ENCODE measurements around the gene ST3GAL4. TPM values are rescaled to one million over a fixed set of nuclear protein-coding genes. Genes with fewer than 3 reads are reported as not detected.

Gene ST3GAL4
- total and polyA plus RNA-seq, 2 of the 8 experiments (the other 6 are each of a cell fraction or from before 2014, with no cell fraction given) = 15.6 to 20.0 TPM

GRCh38 chr11:126339073-126339862 is 16.2 kb upstream of the ST3GAL4 start:
- H2BK120ac ChIP-seq (replicated peaks; ENCODE audit: low read depth, low read length) = no peak overlapping the region
- H3K79me1 ChIP-seq (ENCODE audit: low read depth, low read length) = no peaks in the 10 kb centered on the region; the same call in 1 of the 2 replicates
- no peak overlapping the region for H4K5ac ChIP-seq (ENCODE audit: insufficient read length, low read depth, low read length)
- no peak overlapping the region for H3K9ac ChIP-seq (replicated peaks in 1 of 4; ENCODE audit: extremely low read depth in 1 of 4, low read depth in 3 of 4, low read length in 3 of 4)
- H2BK5ac ChIP-seq (ENCODE audit: low read depth, low read length) = no peak overlapping the region
- DNase-seq (ENCODE audit: low read depth in 1 of 2, low spot score in 2 of 2) = no peak
- no peaks in the 10 kb centered on the region for H3K79me2 ChIP-seq (ENCODE audit: control insufficient read depth in 1 of 2, insufficient read depth in 2 of 2, low read length in 2 of 2)
- H4K20me1 ChIP-seq (replicated peaks in 1 of 2; ENCODE audit: control insufficient read depth in 1 of 2, insufficient read depth in 2 of 2, low read length in 2 of 2) = no peaks in the 10 kb centered on the region
- no peaks in the 10 kb centered on the region for H3K27me3 ChIP-seq (replicated peaks in 1 of 4; ENCODE audit: control insufficient read depth in 3 of 4, extremely low read depth in 1 of 4, insufficient read depth in 3 of 4, low read length in 3 of 4)
- H4K91ac ChIP-seq (replicated peaks; ENCODE audit: insufficient read length, low read length) = no peak overlapping the region
- H3K4me2 ChIP-seq (ENCODE audit: insufficient read depth in 1 of 2, low read depth in 2 of 2, low read length in 2 of 2) = no peak overlapping the region
- H2AK5ac ChIP-seq (ENCODE audit: low read depth, low read length) = no peak overlapping the region
- no peak overlapping the region for H2BK12ac ChIP-seq (ENCODE audit: low read depth, low read length)
- peaks cover 0 to 18% (median 3%) of the 10 kb centered on the region in 4 experiments; a peak in 3 of 8 replicates for H3K36me3 ChIP-seq (ENCODE audit: control insufficient read depth in 2 of 4, insufficient read depth in 4 of 4, low read length in 3 of 4)
- TF ChIP-seq JUND (IDR thresholded peaks at IDR 0.05; ENCODE audit: low read length) (no peak), SIX5 (IDR thresholded peaks at IDR 0.05; ENCODE audit: low read depth, low read length) (no peak), RXRA (IDR thresholded peaks at IDR 0.05; ENCODE audit: insufficient read depth, low read depth, low read length) (no peak), MAFK (IDR thresholded peaks at IDR 0.05; ENCODE audit: low read depth, low read length) (no peak), HDAC2 (IDR thresholded peaks at IDR 0.05; ENCODE audit: borderline replicate concordance in 1 of 2, low read depth in 2 of 2, low read length in 2 of 2) (no peak), TEAD4 (IDR thresholded peaks at IDR 0.05; ENCODE audit: low read depth, low read length) (no peak), KDM5A (IDR thresholded peaks at IDR 0.05; ENCODE audit: low read length) (no peak), BRCA1 (IDR thresholded peaks at IDR 0.05; ENCODE audit: low read depth, low read length) (no peak), ASH2L (IDR thresholded peaks at IDR 0.05; ENCODE audit: low read length) (no peak), CTBP2 (IDR thresholded peaks at IDR 0.05; ENCODE audit: borderline replicate concordance, insufficient read depth, insufficient read length, low read length) (no peak), ZNF274 (IDR thresholded peaks at IDR 0.05; ENCODE audit: borderline replicate concordance, extremely low read depth, low read length) (no peak)
- TF ChIP-seq, protein P1, sequence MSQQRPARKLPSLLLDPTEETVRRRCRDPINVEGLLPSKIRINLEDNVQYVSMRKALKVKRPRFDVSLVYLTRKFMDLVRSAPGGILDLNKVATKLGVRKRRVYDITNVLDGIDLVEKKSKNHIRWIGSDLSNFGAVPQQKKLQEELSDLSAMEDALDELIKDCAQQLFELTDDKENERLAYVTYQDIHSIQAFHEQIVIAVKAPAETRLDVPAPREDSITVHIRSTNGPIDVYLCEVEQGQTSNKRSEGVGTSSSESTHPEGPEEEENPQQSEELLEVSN (IDR thresholded peaks at IDR 0.05) = no peak
- no peak overlapping the region; the same call in 1 of the 2 replicates for H4K8ac ChIP-seq (ENCODE audit: extremely low read depth, insufficient read depth, low read length)
- no peak overlapping the region for H3K56ac ChIP-seq (replicated peaks; ENCODE audit: insufficient read length, low read depth, low read length)
- no peaks in the 10 kb centered on the region for H3K9me3 ChIP-seq (ENCODE audit: insufficient read depth in 2 of 2, low read depth in 1 of 2, low read length in 1 of 2)
- no peak overlapping the region for H3K27ac ChIP-seq (ENCODE audit: low read depth, low read length)
- H2AFZ ChIP-seq (ENCODE audit: low read length) = no peak overlapping the region
- no peaks in the 10 kb centered on the region for H3K23me2 ChIP-seq (ENCODE audit: low read depth, low read length)
- no peak overlapping the region for H3K18ac ChIP-seq (ENCODE audit: extremely low read depth, low read length)
- H3K23ac ChIP-seq (ENCODE audit: insufficient read length) = no peak overlapping the region
- 93% methylated on average over 15 of the region's 15 CpGs; no CpG with 5 or more reads in 1 of the 2 experiments for WGBS, 2 experiments (ENCODE audit: extremely low coverage in 1 of 2, insufficient coverage in 1 of 2, insufficient read length in 1 of 2, insufficient replicate concordance in 2 of 2, low coverage in 1 of 2, low lambda C conversion rate in 2 of 2, missing lambda C conversion rate in 1 of 2)
- H3K4ac ChIP-seq (replicated peaks; ENCODE audit: insufficient read length, low read depth, low read length) = no peak overlapping the region
- ChIA-PET CTCF (ENCODE audit: partially characterized antibody) (interaction anchor here (0.6 to 3.8 kb wide), 2 partner anchors 29 to 56 kb away, joined by 4 to 17 read pairs; no protein-coding TSS in a partner anchor), POLR2A (ENCODE audit: partially characterized antibody) (interaction anchor here (0.6 to 2.1 kb wide), 5 partner anchors 15 to 141 kb away, joined by 3 to 6 read pairs (median 4); no protein-coding TSS in a partner anchor)
- no peak for FAIRE-seq
- no peak overlapping the region for H3K4me3 ChIP-seq (ENCODE audit: extremely low read depth in 1 of 4, insufficient read depth in 2 of 4, low read depth in 3 of 4, low read length in 4 of 4)
- peaks cover 0 to 8% (median 3%) of the 10 kb centered on the region in 4 experiments; a peak in 2 of 7 replicates for H3K4me1 ChIP-seq (replicated peaks in 1 of 4; ENCODE audit: control insufficient read depth in 3 of 4, insufficient read depth in 4 of 4, low read length in 3 of 4)
- H2BK20ac ChIP-seq (ENCODE audit: low read length) = no peak overlapping the region
- no peak overlapping the region for H3K14ac ChIP-seq (ENCODE audit: insufficient read length)
- H2BK15ac ChIP-seq (ENCODE audit: low read length) = no peak overlapping the region
